ENCODE results near the gene WWOX.

WWOX gene

DNA sequence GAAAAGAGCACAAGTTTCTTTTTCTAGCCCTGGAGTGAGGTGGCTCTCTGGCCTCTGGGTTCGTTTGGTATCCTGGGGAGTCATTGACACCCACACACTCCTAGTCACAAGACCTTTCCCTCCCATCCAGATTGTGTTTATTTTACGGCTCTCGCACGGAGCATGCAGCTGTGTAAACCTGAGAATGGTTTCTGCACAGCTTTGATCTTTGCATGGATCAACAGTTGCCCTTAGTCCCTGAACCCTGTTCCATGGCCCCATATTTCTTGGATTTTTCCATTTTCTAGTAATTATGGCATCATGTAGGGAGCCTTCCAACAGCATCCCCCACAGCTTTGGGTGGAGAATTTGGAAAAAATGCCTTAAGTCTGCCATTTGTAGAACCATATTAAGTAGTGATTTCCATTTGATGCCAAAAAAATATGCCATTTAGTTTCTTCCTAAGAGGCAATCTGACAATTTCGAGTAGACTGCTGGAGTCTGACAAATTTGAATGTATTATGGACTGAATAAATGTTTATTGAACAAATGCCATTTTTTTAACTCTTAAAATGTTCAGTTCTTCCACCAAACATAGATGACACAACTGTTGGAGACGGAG, 197.7 kb downstream of the WWOX start:
- H3K36me3 ChIP-seq (ENCODE audit: control insufficient read depth, insufficient read depth, low read length), result no peaks in the 10 kb centered on the region
- H3K4me1 ChIP-seq (ENCODE audit: control insufficient read depth, insufficient read depth, low read length, poor library complexity, severe bottlenecking), result no peaks in the 10 kb centered on the region
- no peaks in the 10 kb centered on the region for H3K9me3 ChIP-seq (ENCODE audit: control insufficient read depth, low read length)
- H3K27ac ChIP-seq (ENCODE audit: insufficient read depth, low read length, poor library complexity, severe bottlenecking), result no peak overlapping the region
- no peaks in the 10 kb centered on the region for H3K27me3 ChIP-seq (replicated peaks; ENCODE audit: control insufficient read depth, insufficient read depth, low read length, poor library complexity, severe bottlenecking)
- H3K4me3 ChIP-seq (ENCODE audit: insufficient read depth, low read depth, low read length, poor library complexity, severe bottlenecking), result no peak overlapping the region
- DNase-seq, result no peak

DNA sequence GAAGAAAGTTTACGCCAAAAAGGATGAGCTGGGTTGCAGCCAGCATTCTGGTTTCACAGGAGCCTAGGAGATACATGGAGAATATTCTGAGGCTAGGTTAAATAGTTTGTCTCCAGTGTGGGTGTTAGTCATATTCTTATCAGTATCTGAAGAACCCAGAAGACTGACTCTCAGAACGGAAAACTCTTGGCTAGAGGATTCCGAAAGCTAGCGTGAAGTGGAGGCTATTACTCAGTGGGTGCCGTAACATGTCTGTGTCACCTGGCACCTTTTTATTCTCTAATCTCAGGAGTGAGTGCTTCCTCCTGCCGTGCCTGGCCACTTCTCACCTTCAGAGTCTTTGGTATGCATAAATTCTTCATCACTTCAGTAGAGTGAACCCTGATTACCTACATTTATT, 199.5 kb downstream of the WWOX start:
- no peaks in the 10 kb centered on the region for H3K27me3 ChIP-seq (replicated peaks; ENCODE audit: control insufficient read depth, insufficient read depth, low read length, poor library complexity, severe bottlenecking)
- no peaks in the 10 kb centered on the region for H3K36me3 ChIP-seq (ENCODE audit: control insufficient read depth, insufficient read depth, low read length)
- no peak overlapping the region for H3K27ac ChIP-seq (ENCODE audit: insufficient read depth, low read length, poor library complexity, severe bottlenecking)
- DNase-seq, result no peak
- H3K4me1 ChIP-seq (ENCODE audit: control insufficient read depth, insufficient read depth, low read length, poor library complexity, severe bottlenecking), result no peaks in the 10 kb centered on the region
- no peaks in the 10 kb centered on the region for H3K9me3 ChIP-seq (ENCODE audit: control insufficient read depth, low read length)
- no peak overlapping the region for H3K4me3 ChIP-seq (ENCODE audit: insufficient read depth, low read depth, low read length, poor library complexity, severe bottlenecking)

DNA sequence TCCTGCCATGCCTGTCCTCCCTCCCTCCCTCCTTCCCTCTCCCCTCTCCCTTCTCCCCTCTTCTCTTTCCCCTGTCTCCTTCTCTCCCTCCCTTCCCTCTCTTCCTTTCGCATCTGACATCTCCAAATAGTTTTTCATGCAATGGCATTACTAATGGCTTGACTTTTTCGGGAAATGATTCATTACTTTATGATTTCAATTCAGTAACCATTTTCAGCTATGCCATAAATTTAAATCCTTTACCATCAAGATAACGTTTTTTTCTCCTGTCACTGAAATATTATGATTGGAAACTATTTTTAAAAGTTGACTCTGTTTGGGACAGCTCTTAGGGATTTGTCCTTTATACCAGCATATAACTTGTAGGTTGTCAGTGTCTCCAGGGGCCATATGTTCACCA, 201.0 kb downstream of the WWOX start:
- Histone ChIP-seq H3K27me3 (replicated peaks; ENCODE audit: control insufficient read depth, insufficient read depth, low read length, poor library complexity, severe bottlenecking) (no peaks in the 10 kb centered on the region), H3K36me3 (ENCODE audit: control insufficient read depth, insufficient read depth, low read length) (no peaks in the 10 kb centered on the region), H3K4me1 (ENCODE audit: control insufficient read depth, insufficient read depth, low read length, poor library complexity, severe bottlenecking) (no peaks in the 10 kb centered on the region), H3K4me3 (ENCODE audit: insufficient read depth, low read depth, low read length, poor library complexity, severe bottlenecking) (no peak overlapping the region), H3K9me3 (ENCODE audit: control insufficient read depth, low read length) (no peaks in the 10 kb centered on the region), H3K27ac (ENCODE audit: insufficient read depth, low read length, poor library complexity, severe bottlenecking) (no peak overlapping the region)
- DNase-seq, result no peak

DNA sequence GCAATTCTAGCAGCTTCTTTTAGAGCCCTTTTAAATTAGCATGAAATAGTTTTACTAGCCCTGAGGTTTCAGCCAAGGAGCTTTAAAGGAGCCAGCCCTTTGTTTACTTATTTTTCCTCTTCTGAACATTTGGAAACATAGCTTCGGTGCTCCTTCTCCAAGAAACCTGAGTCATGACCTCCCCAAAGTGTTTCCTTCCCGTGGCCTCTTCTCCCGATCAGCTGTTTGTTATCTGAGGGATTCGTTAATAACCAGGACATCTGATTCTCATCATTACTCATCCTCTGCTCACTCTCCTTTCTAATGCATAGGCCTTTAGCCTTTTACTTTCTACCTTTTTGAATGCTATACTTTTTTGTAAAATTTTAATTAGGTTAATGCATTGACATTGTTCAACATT, 204.5 kb downstream of the WWOX start:
- no peaks in the 10 kb centered on the region for H3K9me3 ChIP-seq (ENCODE audit: control insufficient read depth, low read length)
- no peak for DNase-seq

DNA sequence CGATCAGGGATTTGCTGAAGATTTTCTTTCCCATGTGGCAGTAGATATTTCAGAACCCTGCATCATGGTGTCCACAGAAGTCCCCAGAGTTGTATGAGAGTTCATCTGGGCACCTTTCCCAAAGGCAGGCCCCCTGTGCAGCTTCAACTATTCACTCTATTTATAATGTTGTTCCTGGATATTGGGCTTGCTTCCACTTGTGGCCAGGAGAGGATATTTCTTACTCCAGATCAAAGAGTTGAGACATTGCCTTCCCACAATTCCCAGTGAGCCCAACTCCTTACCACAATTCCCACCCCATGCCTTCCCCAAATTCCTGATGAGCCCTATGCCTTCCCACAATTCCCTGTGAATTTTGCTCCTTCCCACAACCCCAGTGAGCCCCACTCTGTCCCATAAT, 206.9 kb downstream of the WWOX start:
- no peak for DNase-seq
- no peaks in the 10 kb centered on the region for H3K4me1 ChIP-seq (ENCODE audit: control insufficient read depth, insufficient read depth, low read length, poor library complexity, severe bottlenecking)
- no peaks in the 10 kb centered on the region for H3K9me3 ChIP-seq (ENCODE audit: control insufficient read depth, low read length)
- H3K27me3 ChIP-seq (replicated peaks; ENCODE audit: control insufficient read depth, insufficient read depth, low read length, poor library complexity, severe bottlenecking), result no peaks in the 10 kb centered on the region
- H3K27ac ChIP-seq (ENCODE audit: insufficient read depth, low read length, poor library complexity, severe bottlenecking), result no peak overlapping the region
- no peak overlapping the region for H3K4me3 ChIP-seq (ENCODE audit: insufficient read depth, low read depth, low read length, poor library complexity, severe bottlenecking)
- H3K36me3 ChIP-seq (ENCODE audit: control insufficient read depth, insufficient read depth, low read length), result no peaks in the 10 kb centered on the region

More for the DNA sequence above, 204.5 kb downstream of the WWOX start:
- no peak overlapping the region for H3K4me3 ChIP-seq (ENCODE audit: insufficient read depth, low read depth, low read length, poor library complexity, severe bottlenecking)
- H3K36me3 ChIP-seq (ENCODE audit: control insufficient read depth, insufficient read depth, low read length), result no peaks in the 10 kb centered on the region
- H3K27me3 ChIP-seq (replicated peaks; ENCODE audit: control insufficient read depth, insufficient read depth, low read length, poor library complexity, severe bottlenecking), result no peaks in the 10 kb centered on the region
- H3K27ac ChIP-seq (ENCODE audit: insufficient read depth, low read length, poor library complexity, severe bottlenecking), result no peak overlapping the region
- no peaks in the 10 kb centered on the region for H3K4me1 ChIP-seq (ENCODE audit: control insufficient read depth, insufficient read depth, low read length, poor library complexity, severe bottlenecking)

DNA sequence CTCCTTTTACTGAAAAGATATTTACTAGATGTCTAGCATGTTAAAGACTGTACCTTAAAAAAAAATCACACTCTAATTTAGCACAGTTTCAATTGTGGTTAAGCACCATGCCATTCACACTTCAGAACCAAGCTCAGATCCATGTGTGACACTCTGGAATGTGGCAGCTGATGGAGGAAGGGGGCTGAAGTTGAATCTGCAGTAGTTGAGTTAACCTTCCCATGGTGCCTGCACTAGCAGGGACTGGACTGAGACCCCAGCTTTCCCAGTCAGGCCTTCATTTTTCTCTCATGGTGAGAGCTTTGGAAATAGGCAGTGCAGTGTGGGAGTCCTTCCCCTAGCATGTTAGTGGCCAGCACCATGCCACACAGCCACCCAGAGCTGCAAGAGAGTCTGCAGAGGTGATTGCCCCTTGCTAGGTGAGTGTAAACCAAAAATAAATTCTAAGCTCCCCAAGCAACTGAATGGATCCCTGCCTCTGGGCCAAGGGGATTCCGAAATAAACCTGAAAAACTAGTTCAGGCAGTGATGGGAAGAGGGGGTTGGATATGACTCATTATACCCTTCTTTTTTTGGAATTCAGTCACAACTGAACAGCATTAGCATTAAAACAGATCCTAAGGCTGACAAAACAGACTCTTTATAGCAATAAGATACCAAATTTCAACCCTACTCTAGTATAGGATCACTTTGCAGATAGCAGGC, 208.5 kb downstream of the WWOX start:
- no peak for DNase-seq
- H3K9me3 ChIP-seq (ENCODE audit: control insufficient read depth, low read length), result no peaks in the 10 kb centered on the region
- no peak overlapping the region for H3K27ac ChIP-seq (ENCODE audit: insufficient read depth, low read length, poor library complexity, severe bottlenecking)
- H3K27me3 ChIP-seq (replicated peaks; ENCODE audit: control insufficient read depth, insufficient read depth, low read length, poor library complexity, severe bottlenecking), result no peaks in the 10 kb centered on the region
- no peak overlapping the region for H3K4me3 ChIP-seq (ENCODE audit: insufficient read depth, low read depth, low read length, poor library complexity, severe bottlenecking)
- H3K4me1 ChIP-seq (ENCODE audit: control insufficient read depth, insufficient read depth, low read length, poor library complexity, severe bottlenecking), result no peaks in the 10 kb centered on the region
- no peaks in the 10 kb centered on the region for H3K36me3 ChIP-seq (ENCODE audit: control insufficient read depth, insufficient read depth, low read length)

DNA sequence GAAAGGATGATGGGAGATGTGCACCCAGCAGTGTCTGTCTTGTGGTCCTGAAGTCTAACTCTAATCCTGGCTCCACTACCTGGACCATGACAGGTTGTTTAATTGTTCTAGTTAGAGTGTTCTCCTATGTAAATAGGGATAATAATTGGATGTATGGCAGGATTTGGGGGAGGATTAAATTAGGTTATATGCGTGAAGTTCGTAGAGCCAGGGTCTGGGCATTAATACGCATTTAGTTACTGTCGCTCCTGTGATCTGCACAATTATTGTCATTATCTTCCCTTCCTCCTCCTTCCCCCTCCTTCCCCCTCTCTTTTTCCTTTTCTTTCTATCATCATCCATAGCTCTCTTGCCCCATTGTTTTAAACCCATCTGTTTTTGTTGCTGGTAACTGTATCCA, 210.3 kb downstream of the WWOX start:
- Histone ChIP-seq H3K36me3 (ENCODE audit: control insufficient read depth, insufficient read depth, low read length) (no peaks in the 10 kb centered on the region), H3K4me3 (ENCODE audit: insufficient read depth, low read depth, low read length, poor library complexity, severe bottlenecking) (no peak overlapping the region), H3K27ac (ENCODE audit: insufficient read depth, low read length, poor library complexity, severe bottlenecking) (no peak overlapping the region)

DNA sequence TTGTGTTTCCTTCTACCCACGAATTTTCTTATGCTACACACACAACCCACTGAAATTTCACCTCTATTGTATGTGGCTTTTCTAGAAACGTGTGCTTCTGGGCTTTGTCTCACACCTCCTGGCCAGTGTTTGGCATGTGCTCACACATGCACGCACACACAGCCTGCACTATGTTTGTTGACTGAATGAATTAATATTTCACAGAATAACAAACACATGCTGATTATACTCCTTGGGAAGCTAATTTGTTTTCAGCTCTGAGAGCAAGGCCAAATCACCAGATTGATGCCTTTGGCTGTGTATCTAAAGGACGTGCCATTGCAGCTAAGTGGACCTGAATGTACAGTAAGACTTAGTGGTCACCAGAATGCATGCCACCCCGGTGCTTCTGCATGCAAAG, 210.7 kb downstream of the WWOX start:
- H3K36me3 ChIP-seq (ENCODE audit: control insufficient read depth, insufficient read depth, low read length), result no peaks in the 10 kb centered on the region
- H3K27me3 ChIP-seq (replicated peaks; ENCODE audit: control insufficient read depth, insufficient read depth, low read length, poor library complexity, severe bottlenecking), result no peaks in the 10 kb centered on the region
- no peak overlapping the region for H3K4me3 ChIP-seq (ENCODE audit: insufficient read depth, low read depth, low read length, poor library complexity, severe bottlenecking)
- DNase-seq, result no peak
- H3K4me1 ChIP-seq (ENCODE audit: control insufficient read depth, insufficient read depth, low read length, poor library complexity, severe bottlenecking), result no peaks in the 10 kb centered on the region
- no peaks in the 10 kb centered on the region for H3K9me3 ChIP-seq (ENCODE audit: control insufficient read depth, low read length)
- no peak overlapping the region for H3K27ac ChIP-seq (ENCODE audit: insufficient read depth, low read length, poor library complexity, severe bottlenecking)

More for the DNA sequence above, 210.3 kb downstream of the WWOX start:
- H3K27me3 ChIP-seq (replicated peaks; ENCODE audit: control insufficient read depth, insufficient read depth, low read length, poor library complexity, severe bottlenecking), result no peaks in the 10 kb centered on the region
- H3K4me1 ChIP-seq (ENCODE audit: control insufficient read depth, insufficient read depth, low read length, poor library complexity, severe bottlenecking), result no peaks in the 10 kb centered on the region
- no peak for DNase-seq
- no peaks in the 10 kb centered on the region for H3K9me3 ChIP-seq (ENCODE audit: control insufficient read depth, low read length)

DNA sequence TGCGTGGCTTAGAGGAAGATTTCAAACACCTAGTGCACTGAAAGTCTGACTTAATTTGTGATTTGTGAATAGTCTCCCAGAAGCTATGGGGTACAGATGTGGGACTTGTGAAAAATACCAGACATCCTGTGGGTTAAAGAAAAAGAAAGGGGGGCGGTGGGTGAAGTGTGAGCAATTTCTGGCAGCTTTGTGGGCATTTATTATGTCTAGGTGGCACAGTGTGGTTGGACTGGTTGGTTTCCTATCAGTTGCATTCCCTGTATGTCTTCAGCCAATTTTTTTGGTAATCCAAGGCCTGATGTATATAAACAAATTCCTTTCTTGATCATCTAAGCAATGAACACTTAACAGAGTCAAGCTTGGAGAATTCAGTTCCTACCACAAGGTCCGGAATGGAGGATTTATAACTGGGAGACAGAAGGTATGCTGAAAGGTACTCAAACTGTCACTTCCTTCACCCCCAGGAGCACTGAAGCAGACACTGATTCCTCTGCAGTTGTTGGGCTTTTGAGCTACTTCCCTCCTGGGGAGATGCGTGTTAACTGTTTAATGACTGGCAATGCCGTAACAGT, 211.6 kb downstream of the WWOX start:
- H3K27me3 ChIP-seq (replicated peaks; ENCODE audit: control insufficient read depth, insufficient read depth, low read length, poor library complexity, severe bottlenecking), result no peaks in the 10 kb centered on the region
- H3K36me3 ChIP-seq (ENCODE audit: control insufficient read depth, insufficient read depth, low read length), result no peaks in the 10 kb centered on the region
- no peaks in the 10 kb centered on the region for H3K9me3 ChIP-seq (ENCODE audit: control insufficient read depth, low read length)
- no peak overlapping the region for H3K4me3 ChIP-seq (ENCODE audit: insufficient read depth, low read depth, low read length, poor library complexity, severe bottlenecking)
- no peak for DNase-seq
- no peaks in the 10 kb centered on the region for H3K4me1 ChIP-seq (ENCODE audit: control insufficient read depth, insufficient read depth, low read length, poor library complexity, severe bottlenecking)
- H3K27ac ChIP-seq (ENCODE audit: insufficient read depth, low read length, poor library complexity, severe bottlenecking), result no peak overlapping the region

DNA sequence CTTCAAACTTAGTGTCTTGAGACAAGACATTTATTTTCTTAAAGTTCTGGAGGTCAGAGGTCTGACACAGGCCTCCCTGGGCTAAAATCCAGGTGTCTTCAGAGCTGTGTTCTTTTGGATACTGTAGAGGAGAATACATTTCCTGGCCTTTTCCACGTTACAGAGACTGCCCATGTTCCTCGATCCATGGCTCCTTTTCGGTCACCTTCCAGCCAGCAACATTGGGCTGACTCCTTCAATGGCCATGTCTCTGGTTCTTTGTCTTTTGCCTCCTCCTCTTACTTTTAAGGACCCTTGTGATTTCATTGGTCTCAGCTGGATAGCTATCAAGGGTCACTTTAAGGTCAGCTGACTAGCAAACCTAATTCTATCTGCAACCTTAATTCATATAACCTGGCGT, 212.4 kb downstream of the WWOX start:
- Histone ChIP-seq H3K27ac (ENCODE audit: insufficient read depth, low read length, poor library complexity, severe bottlenecking) (no peak overlapping the region), H3K4me1 (ENCODE audit: control insufficient read depth, insufficient read depth, low read length, poor library complexity, severe bottlenecking) (no peaks in the 10 kb centered on the region), H3K36me3 (ENCODE audit: control insufficient read depth, insufficient read depth, low read length) (no peaks in the 10 kb centered on the region), H3K4me3 (ENCODE audit: insufficient read depth, low read depth, low read length, poor library complexity, severe bottlenecking) (no peak overlapping the region), H3K9me3 (ENCODE audit: control insufficient read depth, low read length) (no peaks in the 10 kb centered on the region), H3K27me3 (replicated peaks; ENCODE audit: control insufficient read depth, insufficient read depth, low read length, poor library complexity, severe bottlenecking) (no peaks in the 10 kb centered on the region)
- DNase-seq, result no peak
